Type B pancreatic cell (in vitro differentiated cells): ENCODE measurements around the gene KCTD19. TPM values are rescaled to one million over a fixed set of nuclear protein-coding genes. Genes with fewer than 3 reads are reported as not detected.

Source experiments
- DNase-seq: peaks from one replicate; pipeline ENCODE4 v3.0.0; 2021; ENCODE audit warnings: mixed read lengths; ENCODE audit not compliant: unreplicated experiment; ENCODE audit errors: extremely low spot score
- H3K27ac Mint-ChIP-seq: 2 replicates; pipeline ENCODE4 v1.8.0; 2021; ENCODE audit warnings: mild to moderate bottlenecking, mixed read lengths
- H3K27me3 Mint-ChIP-seq: 2 replicates; pipeline ENCODE4 v1.8.0; 2021; ENCODE audit warnings: mixed read lengths
- H3K36me3 Mint-ChIP-seq: 2 replicates; pipeline ENCODE4 v1.8.0; 2021; ENCODE audit warnings: mixed read lengths
- H3K4me1 Mint-ChIP-seq: one replicate; pipeline ENCODE4 v1.8.0; 2021; ENCODE audit warnings: mixed read lengths; ENCODE audit not compliant: unreplicated experiment
- H3K4me3 Mint-ChIP-seq: 2 replicates; pipeline ENCODE4 v1.8.0; 2021; ENCODE audit warnings: mild to moderate bottlenecking, mixed read lengths
- H3K9me3 Mint-ChIP-seq: 2 replicates; pipeline ENCODE4 v1.8.0; 2021; ENCODE audit warnings: mixed read lengths
- CTCF ChIP-seq: fragments of 200-600 bp; sonication (generic); conservative IDR thresholded peaks from 2 replicates; pipeline ENCODE4 v1.5.0; 2021; ENCODE audit warnings: antibody characterized with exemption, mild to moderate bottlenecking
- total RNA-seq: library from RNA; stranded (reverse); gene quantifications from 2 replicates; pipeline ENCODE4 v1.2.1, GENCODE V29; 2021; ENCODE audit warnings: low replicate concordance

KCTD19 gene
- total RNA-seq, 1 donor from 2014 or later: 0.56 TPM

- peaks cover 5% of the 10 kb centered on the region for H3K27me3 Mint-ChIP-seq
- TF ChIP-seq CTCF: no peak
- no peaks in the 10 kb centered on the region for H3K4me1 Mint-ChIP-seq
- no peak overlapping the region for H3K27ac Mint-ChIP-seq
- H3K4me3 Mint-ChIP-seq: no peak overlapping the region
- no peaks in the 10 kb centered on the region for H3K36me3 Mint-ChIP-seq
- no peaks in the 10 kb centered on the region for H3K9me3 Mint-ChIP-seq
- no peak for DNase-seq
Observed at GRCh38 chr16:67281536-67282446, 44.8 kb downstream of the KCTD19 start.

GRCh38 chr16:67280090-67281015, 46.2 kb downstream of the KCTD19 start:
- Mint-ChIP-seq H3K27me3 (peaks cover 5% of the 10 kb centered on the region), H3K4me1 (no peaks in the 10 kb centered on the region), H3K27ac (no peak overlapping the region), H3K36me3 (no peaks in the 10 kb centered on the region), H3K4me3 (no peak overlapping the region), H3K9me3 (no peaks in the 10 kb centered on the region)
- no peak for TF ChIP-seq CTCF
- no peak for DNase-seq

- H3K9me3 Mint-ChIP-seq: no peaks in the 10 kb centered on the region
- peak within 1 kb of the TSS; percentile 78 for H3K4me3 Mint-ChIP-seq
- peak; percentile 82 for TF ChIP-seq CTCF
- H3K4me1 Mint-ChIP-seq: no peaks in the 10 kb centered on the region
- no peak within 1 kb of the TSS for H3K27ac Mint-ChIP-seq
- DNase-seq: peak; percentile 77
- peaks cover 5% of the 10 kb centered on the region for H3K27me3 Mint-ChIP-seq
- H3K36me3 Mint-ChIP-seq: no peaks in the 10 kb centered on the region
Observed at GRCh38 chr16:67279296-67280089, 47.0 kb downstream of the KCTD19 start, which contains the start of gene PLEKHG4. Gene PLEKHG4, plus strand, starts transcription at chr16:67279532. Its CDS starts 513 bp downstream, at chr16:67280045.

- Mint-ChIP-seq H3K9me3 (no peaks in the 10 kb centered on the region), H3K4me1 (no peaks in the 10 kb centered on the region), H3K4me3 (peak overlapping the region; percentile 78), H3K27me3 (peaks cover 5% of the 10 kb centered on the region), H3K27ac (no peak overlapping the region), H3K36me3 (no peaks in the 10 kb centered on the region)
- no peak for DNase-seq
- TF ChIP-seq CTCF: no peak
Observed at GRCh38 chr16:67278773-67279295, 47.7 kb downstream of the KCTD19 start.
